HepG2 (cell line): ENCODE measurements around the gene CD7. TPM values are rescaled to one million over a fixed set of nuclear protein-coding genes. Genes with fewer than 3 reads are reported as not detected.
A peak's percentile ranks its signal among the peaks of the same experiment; 100 is the strongest.

ENCODE experiments used
- ARHGAP35 ChIP-seq: sonication (generic); formaldehyde crosslinking; IDR thresholded peaks from 2 replicates; pipeline ENCODE4 v1.9.0; 2022; ENCODE audit warnings: mild to moderate bottlenecking, inconsistent platforms, moderate library complexity, missing genetic modification reagents, borderline replicate concordance
- ARNT ChIP-seq: fragments of 450-650 bp; IDR thresholded peaks from 2 replicates; pipeline ENCODE4 v1.6.1; 2017
- CENPX ChIP-seq: sonication (generic); formaldehyde crosslinking; IDR thresholded peaks from 2 replicates; pipeline ENCODE4 v1.9.0; 2021; ENCODE audit warnings: mild to moderate bottlenecking, missing genetic modification reagents, moderate library complexity
- CSRNP1 ChIP-seq: sonication (generic); formaldehyde crosslinking; IDR thresholded peaks from 2 replicates; pipeline ENCODE4 v1.8.1; 2023; ENCODE audit warnings: mild to moderate bottlenecking, missing genetic modification reagents
- GMEB2 ChIP-seq: IDR thresholded peaks from 2 replicates; pipeline ENCODE4 v1.6.1; 2016; ENCODE audit warnings: missing biosample characterization, missing genetic modification reagents, low read depth
- HNF1A ChIP-seq, 2 experiments: sonication (generic) in 1 of 2; formaldehyde crosslinking in 1 of 2; IDR thresholded peaks; 2 replicates each; pipeline versions ENCODE4 v1.4.0 to v1.6.1; 2016 to 2020; ENCODE audit warnings: borderline replicate concordance in 1 of 2, low read depth in 1 of 2, mild to moderate bottlenecking in 1 of 2, missing genetic modification reagents in 1 of 2
- HNRNPK ChIP-seq: fragments of 200-400 bp; formaldehyde crosslinking; IDR thresholded peaks from 2 replicates; pipeline ENCODE4 v1.6.1; 2018; ENCODE audit warnings: low read length, low read depth, moderate library complexity, mild to moderate bottlenecking; ENCODE audit not compliant: poor library complexity, severe bottlenecking
- KDM5B ChIP-seq: sonication (generic); formaldehyde crosslinking; IDR thresholded peaks from 2 replicates; pipeline ENCODE4 v1.4.0; 2020; ENCODE audit warnings: missing genetic modification reagents, mild to moderate bottlenecking, borderline replicate concordance
- KLF16 ChIP-seq, 2 experiments: sonication (generic) in 1 of 2; formaldehyde crosslinking in 1 of 2; IDR thresholded peaks; 2 replicates each; pipeline versions ENCODE4 v1.6.1 to v1.8.0; 2016 to 2023; ENCODE audit warnings: missing genetic modification reagents in 2 of 2, missing compliant biosample characterization in 1 of 2
- MED1 ChIP-seq: sonication (generic); formaldehyde crosslinking; IDR thresholded peaks from 2 replicates; pipeline ENCODE4 v1.4.0; 2020; ENCODE audit warnings: missing genetic modification reagents
- MED8 ChIP-seq: sonication (generic); formaldehyde crosslinking; IDR thresholded peaks from 2 replicates; pipeline ENCODE4 v1.8.1; 2023; ENCODE audit warnings: mild to moderate bottlenecking, missing genetic modification reagents; ENCODE audit not compliant: insufficient replicate concordance
- NCOA5 ChIP-seq: sonication (generic); formaldehyde crosslinking; IDR thresholded peaks from 2 replicates; pipeline ENCODE4 v1.4.0; 2020; ENCODE audit warnings: missing genetic modification reagents
- NPAS2 ChIP-seq: sonication (generic); formaldehyde crosslinking; IDR thresholded peaks from 2 replicates; pipeline ENCODE4 v1.8.0; 2022; ENCODE audit warnings: mild to moderate bottlenecking, missing genetic modification reagents, borderline replicate concordance
- RAD21 ChIP-seq: fragments of 450-650 bp; formaldehyde crosslinking; IDR thresholded peaks from 2 replicates; pipeline ENCODE4 v1.5.0; 2020; ENCODE audit warnings: mild to moderate bottlenecking
- SRF ChIP-seq: IDR thresholded peaks from 2 replicates; pipeline ENCODE4 v1.6.1; 2011; ENCODE audit warnings: mild to moderate bottlenecking, low read depth, low read length, moderate library complexity
- SSRP1 ChIP-seq: IDR thresholded peaks from 2 replicates; pipeline ENCODE4 v1.6.1; 2016; ENCODE audit warnings: control low read depth
- U2AF1 ChIP-seq: fragments of 200-400 bp; formaldehyde crosslinking; optimal IDR thresholded peaks from 2 replicates; pipeline ENCODE3; 2017; ENCODE audit warnings: mild to moderate bottlenecking, low read depth, low read length
- ZNF17 ChIP-seq: sonication (generic); formaldehyde crosslinking; IDR thresholded peaks from 2 replicates; pipeline ENCODE4 v1.5.0; 2020; ENCODE audit warnings: mild to moderate bottlenecking, missing genetic modification reagents
- ZNF253 ChIP-seq: sonication (generic); formaldehyde crosslinking; IDR thresholded peaks from 2 replicates; pipeline ENCODE4 v1.8.0; 2022; ENCODE audit warnings: mild to moderate bottlenecking, missing genetic modification reagents, borderline replicate concordance
- ZNF441 ChIP-seq: sonication (generic); formaldehyde crosslinking; IDR thresholded peaks from 2 replicates; pipeline ENCODE4 v1.7.0; 2021; ENCODE audit warnings: missing genetic modification reagents, borderline replicate concordance
- ZNF768 ChIP-seq: sonication (generic); formaldehyde crosslinking; IDR thresholded peaks from 2 replicates; pipeline ENCODE4 v1.4.0; 2020; ENCODE audit warnings: missing genetic modification reagents
- ZSCAN31 ChIP-seq: sonication (generic); formaldehyde crosslinking; IDR thresholded peaks from 2 replicates; pipeline ENCODE4 v1.5.0; 2020; ENCODE audit warnings: low read depth, mild to moderate bottlenecking, missing genetic modification reagents
- polyA plus RNA-seq, 8 experiments: library from polyadenylated mRNA; depleted of rRNA in 3 of 8; stranded (reverse) in 7 of 8; unstranded in 1 of 8; fragments of >200 nt; fragmentation: Illumina TruSeq in 4 of 8; extraction: Trizol in 4 of 8; gene quantifications; 2 replicates each; pipeline versions ENCODE4 v1.2.1 to v1.2.3, GENCODE V29; 2011 to 2016; ENCODE audit warnings: low read depth in 4 of 8, missing spikeins in 1 of 8, mixed read lengths in 1 of 8; ENCODE audit not compliant: insufficient read depth in 1 of 8
- total RNA-seq, 5 experiments: library from RNA; depleted of rRNA; stranded (reverse); fragments of >200 nt; fragmentation: Illumina TruSeq; extraction: Trizol; gene quantifications; 2 replicates each; pipeline ENCODE4 v1.2.3, GENCODE V29; 2016; ENCODE audit warnings: low read depth in 1 of 5

CD7 gene
- total and polyA plus RNA-seq, 2 of the 13 experiments (the other 11 are each of a cell fraction or from before 2014, with no cell fraction given), result 67.6 to 76.4 TPM

GRCh38 chr17:82328141-82328993, 11.0 kb upstream of the CD7 start (continued):
- TF ChIP-seq HNF1A (IDR thresholded peaks at IDR 0.05; ENCODE audit: low read depth), result no peak; the same call in 1 of the 2 replicates
- TF ChIP-seq HNF1A (CRISPR knock-in tag; IDR thresholded peaks at IDR 0.05; ENCODE audit: borderline replicate concordance), result peak; percentile 79; the same call in 1 of the 2 replicates
- peak; percentile 73 for TF ChIP-seq U2AF1
- TF ChIP-seq GMEB2 (CRISPR knock-in tag), result 0 out of 2 replicates have a peak, but pooled peaks have one; percentile 41
- peak; percentile 90 for TF ChIP-seq KDM5B (CRISPR knock-in tag)
- no peak for TF ChIP-seq HNRNPK
- peak; percentile 82 for TF ChIP-seq ZNF441 (CRISPR knock-in tag)
- TF ChIP-seq SRF, result no peak
- no peak for TF ChIP-seq ARNT
- TF ChIP-seq MED1, result peak; percentile 98
- no peak; the same call in 1 of the 2 replicates for TF ChIP-seq RAD21
- no peak for TF ChIP-seq CENPX
- TF ChIP-seq SSRP1, result peak; percentile 92; the same call in 1 of the 2 replicates
- TF ChIP-seq KLF16 (CRISPR knock-in tag; IDR thresholded peaks at IDR 0.05), result peak in 1 of 2 experiments; percentile 91; a peak in 2 of 4 replicates
- peak; percentile 94; the same call in 1 of the 2 replicates for TF ChIP-seq ZSCAN31 (CRISPR knock-in tag)
- peak; percentile 96; the same call in 1 of the 2 replicates for TF ChIP-seq CSRNP1 (CRISPR knock-in tag)
- peak; percentile 79 for TF ChIP-seq MED8 (CRISPR knock-in tag)
- no peak for TF ChIP-seq ZNF768
- 0 out of 2 replicates have a peak, but pooled peaks have one; percentile 64 for TF ChIP-seq ZNF253
- peak; percentile 55 for TF ChIP-seq ARHGAP35 (CRISPR knock-in tag)
- peak; percentile 99 for TF ChIP-seq NPAS2 (CRISPR knock-in tag)
- TF ChIP-seq NCOA5 (CRISPR knock-in tag), result peak; percentile 73; the same call in 1 of the 2 replicates
- no peak for TF ChIP-seq ZNF17
